Measurements from ENCODE around the gene DCAF6.
"Not testable (repeated sequence)": the region's sequence is repeated elsewhere in the genome, so short reads cannot be mapped to it uniquely, and the experiment has no call there.

DCAF6 gene

DNA sequence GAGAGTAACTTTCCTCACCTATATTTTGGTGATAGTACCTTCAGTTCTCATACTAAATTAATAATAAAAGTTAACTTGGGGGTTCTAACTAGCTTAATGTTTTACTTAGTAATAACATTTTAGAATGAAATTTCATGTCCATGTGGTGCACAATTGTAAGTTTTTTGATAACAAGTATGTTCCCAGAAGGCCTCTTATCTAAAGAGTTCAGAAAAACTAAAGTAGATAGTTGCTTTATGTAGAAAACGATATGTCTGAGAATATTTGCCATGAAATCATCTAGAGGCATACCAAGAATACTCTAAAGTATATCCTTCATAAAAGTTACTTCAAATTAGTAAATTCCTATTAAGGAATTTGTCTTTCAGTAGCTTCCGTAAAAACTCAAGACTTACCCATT is 12.4 kb upstream of the DCAF6 start:
- no peak for DNase-seq

DNA sequence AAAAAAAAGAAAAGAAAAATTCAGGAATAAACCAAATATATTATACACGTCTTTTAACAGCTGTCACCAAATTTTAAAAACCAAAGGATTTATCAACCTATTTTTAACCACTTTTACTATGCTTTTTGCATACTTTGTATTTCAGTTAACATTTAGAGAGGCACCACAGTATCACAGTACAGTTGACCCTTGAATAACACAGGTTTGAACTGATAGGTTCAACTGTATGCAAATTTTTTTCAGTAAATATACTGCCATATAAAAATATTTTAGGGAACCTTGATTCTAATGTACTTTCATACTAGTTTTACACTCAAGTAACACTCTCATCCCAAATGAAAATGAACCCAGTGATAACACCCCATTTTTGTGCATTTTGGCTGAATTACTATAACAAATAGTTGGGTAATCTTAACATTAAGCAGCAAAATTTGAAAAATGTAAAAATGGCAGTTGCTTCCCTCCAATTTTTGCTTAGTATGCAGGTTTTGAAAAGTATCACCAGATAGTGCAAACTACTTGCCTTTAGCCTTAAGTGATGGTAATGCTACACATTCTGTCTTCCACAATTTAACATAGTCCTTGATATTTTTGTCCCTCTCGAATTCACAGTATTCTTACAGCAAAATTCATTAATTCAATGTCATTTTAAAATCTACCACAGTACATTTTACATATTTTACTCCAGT is 11.8 kb upstream of the DCAF6 start:
- DNase-seq, result no peak

DNA sequence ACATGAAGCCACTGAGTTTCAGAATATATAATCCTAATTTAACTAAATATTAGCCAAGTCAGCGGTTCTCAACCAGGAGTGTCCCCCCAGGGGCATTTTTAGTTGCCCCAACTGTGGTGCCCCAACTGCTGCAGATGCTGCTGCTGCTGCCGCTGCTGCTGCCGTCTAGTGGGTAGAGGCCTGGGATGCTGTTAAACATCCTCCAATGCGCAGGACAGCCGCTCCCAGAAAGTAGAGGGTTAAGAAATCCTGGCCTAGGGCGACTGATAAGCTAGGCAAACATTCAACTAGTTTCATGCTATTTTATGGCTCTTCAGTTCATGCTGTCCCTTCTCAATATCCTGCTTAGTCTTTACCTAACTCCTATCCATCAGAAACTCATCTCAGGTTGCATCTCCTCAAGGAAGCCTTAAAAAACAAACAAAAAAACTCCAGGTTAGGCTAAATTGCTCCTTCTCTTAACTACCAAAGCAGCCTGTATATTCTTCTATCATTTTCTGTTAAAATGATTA is 9.9 kb upstream of the DCAF6 start:
- DNase-seq, result no peak

- no peak for DNase-seq
These were observed 9.3 kb upstream of the DCAF6 start for GRCh38 chr1:167927046-167927754.

- DNase-seq, result no peak
These were observed 8.0 kb upstream of the DCAF6 start for GRCh38 chr1:167928457-167928852.

- not testable (repeated sequence) for DNase-seq
These were observed 7.6 kb upstream of the DCAF6 start for GRCh38 chr1:167928919-167929318.

DNA sequence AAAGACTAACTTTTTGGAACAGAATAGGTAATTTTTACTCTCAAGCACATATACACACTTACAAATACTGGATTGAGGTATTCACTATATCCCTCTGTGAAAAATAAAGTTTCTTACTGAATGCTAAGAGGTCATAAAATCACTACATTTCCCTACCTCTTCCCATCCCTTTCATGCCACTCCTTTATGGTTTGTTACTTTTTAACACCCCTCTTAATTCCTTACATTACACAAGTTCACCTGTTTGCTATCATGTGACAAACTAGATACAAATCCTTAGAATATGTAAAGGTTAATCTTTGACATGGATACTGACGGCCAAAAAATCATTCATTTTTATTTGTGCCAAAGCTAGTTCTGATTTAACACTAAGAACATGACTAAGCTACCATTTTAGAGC is 6.8 kb upstream of the DCAF6 start:
- no peak for DNase-seq

DNA sequence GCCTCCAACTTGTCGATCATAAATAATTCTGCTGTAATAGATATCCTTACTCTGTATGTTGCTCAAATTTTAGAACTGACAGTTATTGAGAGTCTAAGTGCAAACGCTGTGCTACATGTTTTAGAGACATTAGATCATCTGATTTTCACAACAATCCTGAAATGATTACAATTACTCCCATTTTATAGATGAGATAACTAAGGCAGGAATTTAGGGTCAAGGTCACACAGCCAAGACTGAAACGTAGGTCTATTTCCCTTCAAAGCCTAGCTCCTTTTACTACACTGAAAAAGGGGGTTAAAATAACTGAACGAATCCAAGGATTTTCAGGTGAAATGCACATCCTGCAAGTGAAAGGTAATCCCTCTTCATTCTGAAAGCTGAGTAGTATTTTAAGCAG is 2.7 kb upstream of the DCAF6 start:
- DNase-seq, result no peak

DNA sequence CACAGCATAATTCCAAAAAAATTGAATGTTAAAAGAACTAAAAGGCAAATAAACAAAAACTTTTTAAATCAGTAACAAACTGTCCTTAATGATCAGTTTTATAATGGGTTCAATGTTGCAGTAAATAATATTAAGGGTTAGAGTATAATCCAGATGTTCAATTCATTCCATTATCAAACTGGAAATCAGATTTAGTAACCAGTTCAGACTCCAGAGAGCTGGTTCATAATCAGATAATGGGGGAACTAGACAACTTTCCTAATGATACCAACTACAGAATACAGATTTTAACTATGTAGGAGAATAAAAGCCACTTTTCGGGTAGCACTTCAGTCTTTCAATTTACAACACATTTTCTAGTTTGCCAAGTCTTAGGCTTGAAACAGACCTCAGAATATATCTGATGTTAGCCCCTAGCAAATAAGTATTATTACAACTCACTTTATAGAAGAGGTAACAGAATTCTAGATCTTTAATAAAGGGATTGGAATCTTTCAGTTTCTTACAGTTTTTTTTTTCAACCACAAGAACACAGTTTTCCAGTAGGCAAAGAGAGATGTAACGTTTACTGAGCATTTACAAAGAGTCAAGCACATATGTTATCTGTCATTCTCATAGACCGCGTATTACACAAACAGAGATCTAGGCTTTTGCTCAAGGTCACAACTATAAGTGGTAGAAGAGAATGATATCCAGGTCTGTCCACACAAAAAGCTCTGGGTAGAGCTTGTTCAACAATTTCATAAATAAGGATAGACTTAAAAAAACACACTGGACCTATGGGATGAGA is 1.9 kb upstream of the DCAF6 start:
- DNase-seq, result no peak

- peak; percentile 16 for DNase-seq
These were observed 1.0 kb upstream of the DCAF6 start for GRCh38 chr1:167935216-167936067.

GRCh38 chr1:167936930-167937708 is 636 bp downstream of the DCAF6 start, which contains the start of gene MPC2:
Gene MPC2 (minus strand): TSS chr1:167937072. CDS start chr1:167935841, 1,231 bp downstream.
- DNase-seq, result peak; percentile 69

GRCh38 chr1:167937709-167938010 is 1.2 kb downstream of the DCAF6 start:
- no peak for DNase-seq

DNA sequence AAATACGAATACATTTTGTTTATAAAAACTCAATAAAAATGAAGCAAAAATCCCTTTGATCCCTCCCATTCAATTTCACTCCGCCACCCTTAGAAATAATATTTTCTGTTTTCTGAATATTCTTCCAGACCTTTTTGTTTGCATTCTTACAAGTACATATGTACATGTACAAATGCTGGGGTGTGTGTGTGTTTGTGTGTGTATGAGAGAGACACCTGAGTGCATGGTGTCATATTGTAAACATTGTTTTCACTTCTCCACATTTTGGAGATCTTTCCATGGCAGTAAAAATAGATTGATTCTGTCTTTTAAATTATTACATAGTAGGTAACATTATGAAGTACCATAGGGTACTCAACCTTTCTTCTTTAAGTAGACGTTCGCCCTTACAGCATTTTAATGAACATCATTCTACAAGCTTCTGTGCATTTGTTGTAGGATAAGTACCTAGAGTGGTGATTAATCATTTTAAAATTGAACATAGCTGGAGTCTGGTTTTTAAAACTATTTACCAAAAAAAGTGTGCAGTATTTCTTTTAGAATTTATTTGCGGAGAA is 1.7 kb downstream of the DCAF6 start:
- no peak for DNase-seq

DNA sequence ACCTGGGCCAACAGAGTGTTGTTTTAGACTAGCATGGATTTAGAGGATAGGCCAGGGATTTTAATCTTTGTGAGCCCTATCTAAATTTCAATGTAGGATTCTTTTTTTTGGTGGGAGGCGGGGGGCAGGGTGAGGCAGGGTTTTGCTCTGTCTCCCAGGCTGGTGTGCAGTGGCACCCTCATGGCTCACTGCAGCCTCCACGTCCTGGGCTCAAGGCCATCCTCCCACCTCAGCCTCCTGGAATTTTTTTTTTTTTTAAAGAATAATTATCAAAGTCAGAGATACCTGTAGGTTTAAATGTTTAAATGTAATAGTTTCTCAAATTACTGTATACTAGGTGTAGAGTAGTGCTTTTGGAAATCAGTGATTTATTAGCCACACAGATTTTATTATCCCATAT is 3.8 kb downstream of the DCAF6 start:
- no peak for DNase-seq

GRCh38 chr1:167943541-167943940 is 7.1 kb downstream of the DCAF6 start:
- no peak for DNase-seq

DNA sequence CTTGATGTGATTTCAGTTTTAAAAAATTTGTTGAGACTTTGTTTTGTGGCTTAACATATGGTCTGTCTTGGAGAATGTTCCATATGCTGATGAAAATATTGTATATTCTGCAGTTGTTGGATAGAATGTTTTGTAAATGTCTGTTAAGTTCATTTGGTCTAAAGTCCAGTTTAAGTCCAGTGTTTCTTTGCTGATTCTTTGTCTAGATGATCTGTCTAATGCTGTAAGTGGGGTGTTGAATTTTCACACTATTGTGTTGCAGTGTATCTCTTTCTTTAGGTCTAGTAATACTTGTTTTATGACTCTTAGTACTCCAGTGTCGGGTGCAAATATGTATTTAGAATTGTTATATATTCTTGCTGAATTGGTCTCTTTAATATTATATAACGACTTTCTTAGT is 11.2 kb downstream of the DCAF6 start:
- DNase-seq, result no peak

DNA sequence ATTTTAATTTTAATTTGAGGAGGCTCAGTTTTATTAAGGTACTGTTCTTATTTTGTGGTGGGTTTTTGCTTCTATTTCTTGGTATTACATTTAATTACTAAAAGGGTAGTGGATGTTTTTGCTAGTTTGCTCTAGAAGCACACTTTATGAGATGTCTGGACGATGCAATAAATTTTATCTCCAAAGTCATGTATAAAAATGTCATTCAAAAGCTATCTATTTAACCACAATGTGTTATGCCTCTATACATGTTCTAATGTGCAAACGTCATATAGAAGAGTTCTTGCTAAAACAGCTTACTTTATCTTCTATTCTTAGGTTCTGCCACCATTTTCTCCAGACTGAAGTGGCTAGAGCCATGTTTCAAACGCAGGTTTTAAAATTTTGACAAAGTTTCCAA is 13.3 kb downstream of the DCAF6 start:
- DNase-seq, result no peak

DNA sequence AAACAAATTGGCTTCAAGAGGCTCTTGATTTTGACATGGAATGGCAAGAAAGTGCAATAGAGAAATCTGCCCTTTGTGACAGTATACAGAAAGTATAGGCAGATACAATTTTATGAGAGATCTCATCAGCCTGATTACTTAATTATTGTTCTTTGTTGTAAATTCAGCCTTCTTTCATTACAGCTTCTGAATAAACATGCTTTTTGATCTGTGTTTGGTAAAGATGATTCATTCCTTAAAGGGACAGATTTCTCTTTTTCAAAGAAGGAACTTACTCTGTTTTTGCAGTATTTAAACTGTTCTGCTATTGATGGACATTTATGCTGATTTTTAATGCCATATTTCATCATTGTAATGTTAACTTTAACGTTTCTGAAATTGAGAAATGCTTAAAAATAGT is 14.1 kb downstream of the DCAF6 start:
- no peak for DNase-seq

DNA sequence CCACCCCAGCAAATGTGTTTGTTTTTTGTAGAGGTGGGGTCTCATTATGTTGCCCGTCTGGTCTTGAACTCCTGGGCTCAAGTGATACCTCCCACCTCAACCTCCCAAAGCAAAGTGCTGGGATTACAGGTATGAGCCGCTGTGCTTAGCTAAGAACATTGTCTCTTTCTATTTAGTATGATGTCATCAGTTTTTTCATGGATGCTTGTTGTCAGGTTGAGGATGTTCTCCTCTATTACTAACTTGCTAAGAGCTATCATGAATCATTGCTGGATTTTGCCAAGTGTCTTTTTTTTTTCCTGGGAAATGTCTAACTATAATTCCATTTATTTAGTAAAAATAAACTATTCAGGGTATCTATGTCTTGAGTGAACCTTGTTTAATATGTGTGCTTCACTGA is 19.4 kb downstream of the DCAF6 start:
- DNase-seq, result no peak

GRCh38 chr1:167957710-167958109 is 21.2 kb downstream of the DCAF6 start:
- no peak for DNase-seq

- DNase-seq, result no peak
These were observed 28.2 kb downstream of the DCAF6 start for GRCh38 chr1:167964646-167965045.

- DNase-seq, result no peak
These were observed 29.6 kb downstream of the DCAF6 start for GRCh38 chr1:167966050-167966449.
